K562 (cell line): ENCODE results near the gene FAM241B. TPM values are rescaled to one million over a fixed set of nuclear protein-coding genes. Genes with fewer than 3 reads are reported as not detected.

ENCODE experiments used
- ATAC-seq: fragments of 200-7000 bp; cut with Tn5 transposase; 3 replicates; pipeline ENCODE4 v1.9.1; 2020; ENCODE audit warnings: moderate library complexity
- Bru-seq: library from RNA; stranded (reverse); fragments of 400-500 nt; gene quantifications from one replicate; lab custom pipeline; 2021; lab: Mats Ljungman, UMichigan
- BruChase-seq, 2 experiments: library from RNA; stranded (reverse); fragments of 400-500 nt; gene quantifications; one replicate each; lab custom pipeline; 2021; lab: Mats Ljungman, UMichigan
- BruUV-seq: library from RNA; stranded (reverse); fragments of 400-500 nt; replicated peaks from 2 replicates; lab custom pipeline; 2021; lab: Mats Ljungman, UMichigan
- CTCF ChIA-PET: fragments of 300-600 bp; formaldehyde crosslinking; extraction: SDS; loops from one replicate; lab custom pipeline; 2021; ENCODE audit warnings: low intra/inter-chr PET ratio; lab: Yijun Ruan, JAX
- POLR2A ChIA-PET: fragments of 300-600, 350-650 bp; sonication (Branson Sonifier 250); formaldehyde crosslinking; extraction: SDS; loops from one replicate; lab custom pipeline; 2021; ENCODE audit warnings: antibody characterized with exemption, inconsistent platforms; lab: Yijun Ruan, JAX
- DNase-seq, 4 experiments: peaks; one replicate each; pipeline versions ENCODE4 v3.0.0 to v3.0.0-alpha.2; 2011 to 2018; ENCODE audit warnings: low spot score in 3 of 4, mixed read lengths in 3 of 4; ENCODE audit errors: extremely low read depth in 1 of 4
- FAIRE-seq: peaks from 2 replicates; lab custom pipeline; 2011; peaks lifted over from hg19 to GRCh38; lab: Jason Lieb, UNC
- H2AFZ ChIP-seq: 2 replicates; pipeline ENCODE4 v1.6.0; 2011; ENCODE audit warnings: low read depth, low read length, control low read depth, inconsistent platforms
- H3K27ac ChIP-seq: fragments of 200-600 bp; 3 replicates; pipeline ENCODE4 v1.8.0; 2011; ENCODE audit warnings: low read depth, mild to moderate bottlenecking, control low read depth, inconsistent platforms, low read length, moderate library complexity, mixed read lengths; ENCODE audit errors: extremely low read depth
- H3K27me3 ChIP-seq, 2 experiments: fragments of 300-600 bp in 1 of 2; 2 replicates in 1 of 2; 3 replicates in 1 of 2; pipeline versions ENCODE4 v1.6.0 to v1.8.0; 2011; ENCODE audit warnings: inconsistent platforms in 2 of 2, low read length in 2 of 2, mild to moderate bottlenecking in 1 of 2, mixed read lengths in 1 of 2, moderate library complexity in 1 of 2; ENCODE audit not compliant: control insufficient read depth in 2 of 2, insufficient read depth in 2 of 2
- H3K36me3 ChIP-seq: fragments of 300-600 bp; 3 replicates; pipeline ENCODE4 v1.8.0; 2011; ENCODE audit warnings: mild to moderate bottlenecking, low read length, inconsistent platforms; ENCODE audit not compliant: control insufficient read depth, insufficient read depth
- H3K4me1 ChIP-seq, 2 experiments: fragments of 200-600 bp in 1 of 2; replicated peaks in 1 of 2; 2 replicates in 1 of 2; 3 replicates in 1 of 2; pipeline versions ENCODE4 v1.5.1 to v1.8.0; 2011; ENCODE audit warnings: inconsistent platforms in 2 of 2, low read length in 2 of 2, mild to moderate bottlenecking in 1 of 2, mixed read lengths in 1 of 2, moderate library complexity in 1 of 2; ENCODE audit not compliant: control insufficient read depth in 2 of 2, insufficient read depth in 2 of 2
- H3K4me2 ChIP-seq: 2 replicates; pipeline ENCODE4 v1.6.1; 2011; ENCODE audit warnings: low read length, control low read depth, inconsistent platforms, mixed read lengths; ENCODE audit not compliant: insufficient read depth
- H3K4me3 ChIP-seq: fragments of 200-600 bp; sonication (generic), shearing (Covaris generic); 2 replicates; pipeline ENCODE4 v1.5.1; 2016; ENCODE audit warnings: control low read depth, inconsistent platforms
- H3K79me2 ChIP-seq: fragments of 200-600 bp; 3 replicates; pipeline ENCODE4 v1.8.0; 2011; ENCODE audit warnings: low read length, inconsistent platforms; ENCODE audit not compliant: control insufficient read depth, insufficient read depth
- H3K9ac ChIP-seq, 2 experiments: 2 replicates each; pipeline versions ENCODE4 v1.6.0 to v1.6.1; 2011; ENCODE audit warnings: low read depth in 2 of 2, low read length in 2 of 2, control low read depth in 1 of 2, inconsistent platforms in 1 of 2, mild to moderate bottlenecking in 1 of 2, mixed read lengths in 1 of 2; ENCODE audit not compliant: insufficient read depth in 1 of 2
- H3K9me1 ChIP-seq: one replicate; pipeline ENCODE4 v1.6.0; 2011; ENCODE audit warnings: inconsistent platforms, mild to moderate bottlenecking, low read length, moderate library complexity; ENCODE audit not compliant: control insufficient read depth, insufficient read depth
- H3K9me3 ChIP-seq: replicated peaks from 2 replicates; pipeline ENCODE4 v1.5.1; 2011; ENCODE audit warnings: low read depth, low read length, inconsistent platforms; ENCODE audit not compliant: control insufficient read depth, insufficient read depth
- H4K20me1 ChIP-seq: replicated peaks from 2 replicates; pipeline ENCODE4 v1.6.1; 2011; ENCODE audit warnings: low read length, inconsistent platforms, mixed read lengths; ENCODE audit not compliant: control insufficient read depth, insufficient read depth
- KDM4B ChIP-seq, 2 experiments: fragments of 450-650 bp in 1 of 2; sonication (generic) in 1 of 2; IDR thresholded peaks; 2 replicates each; pipeline ENCODE4 v1.6.1; 2016 to 2017; ENCODE audit warnings: borderline replicate concordance in 2 of 2, antibody characterized with exemption in 1 of 2, low read depth in 1 of 2, mild to moderate bottlenecking in 1 of 2
- MAZ ChIP-seq, 2 experiments: fragments of 450-650 bp in 1 of 2; sonication (generic) in 1 of 2; formaldehyde crosslinking; IDR thresholded peaks in 1 of 2; conservative IDR thresholded peaks in 1 of 2; 2 replicates each; pipeline versions ENCODE4 v1.4.0 to v1.5.0; 2020; ENCODE audit warnings: mild to moderate bottlenecking in 1 of 2, missing genetic modification reagents in 1 of 2
- WGBS: fragments of 100-300 bp; shearing (Covaris generic); methylation state at CpG from one replicate; pipeline ENCODE4 v1.1.6; 2016; ENCODE audit warnings: low coverage, mixed read lengths; ENCODE audit not compliant: insufficient coverage; ENCODE audit errors: missing lambda C conversion rate; 5-methylcytosine and 5-hydroxymethylcytosine counted together
- in situ Hi-C: fragments of 300-500 bp; cut with MboI; formaldehyde crosslinking; loops from 4 replicates; pipeline ENCODE4 v1.15.0; 2018; ENCODE audit warnings: inconsistent platforms, mixed read lengths
- intact Hi-C: fragments of 100-400 bp; cut with micrococcal nuclease; formaldehyde crosslinking; loops from 2 replicates; pipeline ENCODE4 v1.14.2; 2022
- long read RNA-seq, 3 experiments: library from polyadenylated mRNA in 2 of 3; library from RNA in 1 of 3; unstranded in 2 of 3; stranded (forward) in 1 of 3; transcript quantifications; one replicate each; pipeline ENCODE4 v2.0.0, GENCODE V29; 2019 to 2022
- polyA minus RNA-seq, 3 experiments: library from RNA; depleted of rRNA, polyadenylated mRNA; stranded (reverse); fragments of >200 nt; gene quantifications; 2 replicates each; pipeline ENCODE4 v1.2.3, GENCODE V29; 2011
- polyA plus RNA-seq, 8 experiments: library from polyadenylated mRNA; depleted of rRNA in 4 of 8; stranded (reverse) in 5 of 8; unstranded in 3 of 8; fragments of >200 nt; fragmentation: Nextera tagmentation in 2 of 8; fragmentation: Illumina TruSeq in 1 of 8; extraction: Ambion mirVana in 2 of 8; extraction: Trizol in 1 of 8; gene quantifications; 2 replicates each; pipeline versions ENCODE4 v1.2.1 to v1.2.3, GENCODE V29; 2011 to 2014; ENCODE audit warnings: inconsistent platforms in 1 of 8, missing spikeins in 1 of 8
- total RNA-seq, 7 experiments: library from RNA; depleted of rRNA in 6 of 7; stranded (reverse); fragments of >200 nt in 6 of 7; fragmentation: Illumina TruSeq in 2 of 7; extraction: Trizol in 2 of 7; gene quantifications; 2 replicates each; pipeline versions ENCODE4 v1.2.1 to v1.2.3, GENCODE V29; 2011 to 2021; ENCODE audit warnings: low replicate concordance in 1 of 7
- TF ChIP-seq, protein P1 (sequence below), 2 experiments: fragments of 450-650 bp; IDR thresholded peaks; 2 replicates each; pipeline ENCODE4 v1.6.1; 2016; ENCODE audit warnings: mild to moderate bottlenecking in 2 of 2, borderline replicate concordance in 1 of 2, low read depth in 1 of 2, moderate library complexity in 1 of 2

Gene FAM241B, protein sequence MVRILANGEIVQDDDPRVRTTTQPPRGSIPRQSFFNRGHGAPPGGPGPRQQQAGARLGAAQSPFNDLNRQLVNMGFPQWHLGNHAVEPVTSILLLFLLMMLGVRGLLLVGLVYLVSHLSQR
- total RNA-seq (2011; cell fraction: chromatin; rRNA removed; ENCODE audit: low replicate concordance), result 9.7 and 14.8 TPM in 2 replicates
- total RNA-seq (2011; cell fraction: nucleolus; rRNA removed), result 11.3 and 11.4 TPM in 2 replicates
- 12.5 and 13.0 TPM in 2 replicates for total RNA-seq (2011; cell fraction: nucleoplasm; rRNA removed)
- total RNA-seq (2014; rRNA removed), result 2.5 and 3.8 TPM in 2 replicates
- 3.0 TPM in 2 replicates for total RNA-seq (2014; rRNA removed; fragmentation: Illumina TruSeq; extraction: Trizol)
- total RNA-seq (2015; rRNA removed; fragmentation: Illumina TruSeq; extraction: Trizol), result 2.5 and 3.1 TPM in 2 replicates
- total RNA-seq (2021), result 7.3 and 7.8 TPM in 2 replicates
- 10.2 and 11.5 TPM in 2 replicates for polyA plus RNA-seq (2011; rRNA removed)
- polyA plus RNA-seq (2011; cell fraction: cytosol; rRNA removed), result 12.4 and 12.6 TPM in 2 replicates
- 12.2 and 13.2 TPM in 2 replicates for polyA plus RNA-seq (2011; cell fraction: nucleus; rRNA removed)
- polyA plus RNA-seq (2012), result 8.8 and 9.9 TPM in 2 replicates
- 5.6 and 6.3 TPM in 2 replicates for polyA plus RNA-seq (2014; fragmentation: Illumina TruSeq; extraction: Trizol)
- polyA plus RNA-seq (2014; fragmentation: Nextera tagmentation; extraction: Ambion mirVana), result 1 to 10 TPM; 1.9 to 2.3 TPM
- polyA plus RNA-seq (2014; rRNA removed), result 9.5 and 11.1 TPM in 2 replicates
- 4.0 and 5.2 TPM in 2 replicates for polyA minus RNA-seq (2011; rRNA and poly(A)+ RNA removed)
- polyA minus RNA-seq (2011; cell fraction: cytosol; rRNA and poly(A)+ RNA removed), result 2.8 TPM in 1 of 2 replicates, not detected in the other
- polyA minus RNA-seq (2011; cell fraction: nucleus; rRNA and poly(A)+ RNA removed), result 1.5 and 3.9 TPM in 2 replicates
- Bru-seq, nascent RNA, result percentile 72 among the genes with signal in this experiment
- BruChase-seq, experiment 1, labeled RNA remaining after a 2-hour chase, result percentile 52 among the genes with signal in this experiment
- percentile 64 among the genes with signal in this experiment for BruChase-seq, experiment 2, labeled RNA remaining after a 6-hour chase
- long read RNA-seq, experiment 1, transcript FAM241B-201 (4 exons, 1,065 nt), result major isoform, 11 of 24 reads
- long read RNA-seq, experiment 1, partial matches to known transcripts, result 3 of 24 reads
- long read RNA-seq, experiment 1, other reads (novel, unspliced or antisense), result 8 of 24 reads
- long read RNA-seq, experiment 2, partial matches to known transcripts, result 0 of 3 reads
- long read RNA-seq, experiment 2, other reads (novel, unspliced or antisense), result 1 of 3 reads
- long read RNA-seq, experiment 3, transcript FAM241B-201 (4 exons, 1,065 nt), result major isoform, 8 of 12 reads
- long read RNA-seq, experiment 3, partial matches to known transcripts, result 1 of 12 reads
- long read RNA-seq, experiment 3, other reads (novel, unspliced or antisense), result 3 of 12 reads

DNA sequence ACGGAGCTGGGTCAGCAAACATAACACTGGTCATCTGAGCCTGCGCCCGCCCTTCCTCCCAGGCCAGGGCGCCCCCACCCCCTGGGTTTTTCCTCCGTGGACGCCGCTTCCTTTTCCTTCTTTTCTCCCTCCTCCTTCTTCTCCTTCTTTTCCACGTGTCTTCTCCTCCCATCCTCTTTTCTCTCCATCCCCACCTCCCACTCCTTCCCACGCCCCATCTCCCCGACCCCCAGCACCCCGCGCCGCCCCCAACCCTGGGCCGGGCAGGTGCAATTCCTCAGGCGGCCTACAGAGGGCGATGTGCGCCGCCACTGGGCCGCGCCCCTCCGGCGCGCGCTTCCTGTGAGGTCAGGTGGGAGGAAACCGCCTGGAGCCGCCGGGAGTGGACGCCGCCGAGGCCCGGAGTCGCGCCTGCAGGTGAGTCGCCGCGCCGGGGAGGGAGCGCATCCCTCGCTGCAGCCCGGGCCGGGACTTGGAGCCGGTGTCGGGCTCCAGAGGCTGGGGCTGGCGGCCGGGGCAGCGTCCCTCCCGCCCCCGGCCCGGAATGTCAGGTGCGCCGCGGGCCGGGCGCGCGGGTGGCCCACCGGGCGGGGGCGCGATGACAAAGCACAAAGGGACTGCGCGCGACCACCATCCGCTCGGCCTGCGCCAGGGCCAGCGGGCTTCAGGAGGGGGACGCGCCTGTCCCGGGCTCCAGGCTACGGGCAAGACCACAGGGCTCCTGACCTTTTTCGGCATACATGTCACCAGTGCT is at the start of gene FAM241B:
TSS of gene FAM241B (plus strand) at position 351 of the 754 bp plus-strand sequence. CDS start 1,497 bp downstream, outside the sequence.
- Histone ChIP-seq H3K4me1 (peaks cover 4 to 12% of the 10 kb centered on the region in 2 experiments; a peak in 3 of 5 replicates), H2AFZ (peak within 1 kb of the TSS; percentile 84), H4K20me1 (no peaks in the 10 kb centered on the region), H3K4me3 (peak within 1 kb of the TSS; percentile 58), H3K36me3 (peaks cover 3% of the 10 kb centered on the region; the same call in 1 of the 3 replicates), H3K9ac (peak within 1 kb of the TSS; percentile 50 to 89; a peak in 3 of 4 replicates), H3K4me2 (peak within 1 kb of the TSS; percentile 81), H3K9me3 (no peaks in the 10 kb centered on the region), H3K27ac (peak within 1 kb of the TSS; percentile 51; the same call in 1 of the 3 replicates), H3K9me1 (no peaks in the 10 kb centered on the region), H3K27me3 (peaks cover 0 to 4% of the 10 kb centered on the region in 2 experiments; a peak in 2 of 5 replicates), H3K79me2 (no peaks in the 10 kb centered on the region)
- peak; percentile 83 to 96 (median 94) for DNase-seq
- ChIA-PET CTCF (interaction anchor here (0.9 to 1.4 kb wide), 4 partner anchors 8 to 114 kb away, joined by 3 to 7 read pairs (median 5); no protein-coding TSS in a partner anchor), POLR2A (interaction anchor here (1.0 kb wide), 1 partner anchor 11 kb away, joined by 3 read pairs; no protein-coding TSS in a partner anchor)
- FAIRE-seq, result peak; percentile 68
- 10% methylated on average over 35 of the region's 72 CpGs for WGBS
- in situ Hi-C loops (loop anchor here (25.0 kb wide), 1 partner anchor 393 kb away; no protein-coding TSS in a partner anchor), intact Hi-C loops (loop anchor here (10.0 kb wide), 1 partner anchor 395 kb away; no protein-coding TSS in a partner anchor)
- BruUV-seq, result TSS peak; percentile 52
- peak; percentile 98 for ATAC-seq
- TF ChIP-seq KDM4B (IDR thresholded peaks at IDR 0.05; ENCODE audit: borderline replicate concordance in 2 of 2, low read depth in 1 of 2), result no peak
- TF ChIP-seq, protein P1, sequence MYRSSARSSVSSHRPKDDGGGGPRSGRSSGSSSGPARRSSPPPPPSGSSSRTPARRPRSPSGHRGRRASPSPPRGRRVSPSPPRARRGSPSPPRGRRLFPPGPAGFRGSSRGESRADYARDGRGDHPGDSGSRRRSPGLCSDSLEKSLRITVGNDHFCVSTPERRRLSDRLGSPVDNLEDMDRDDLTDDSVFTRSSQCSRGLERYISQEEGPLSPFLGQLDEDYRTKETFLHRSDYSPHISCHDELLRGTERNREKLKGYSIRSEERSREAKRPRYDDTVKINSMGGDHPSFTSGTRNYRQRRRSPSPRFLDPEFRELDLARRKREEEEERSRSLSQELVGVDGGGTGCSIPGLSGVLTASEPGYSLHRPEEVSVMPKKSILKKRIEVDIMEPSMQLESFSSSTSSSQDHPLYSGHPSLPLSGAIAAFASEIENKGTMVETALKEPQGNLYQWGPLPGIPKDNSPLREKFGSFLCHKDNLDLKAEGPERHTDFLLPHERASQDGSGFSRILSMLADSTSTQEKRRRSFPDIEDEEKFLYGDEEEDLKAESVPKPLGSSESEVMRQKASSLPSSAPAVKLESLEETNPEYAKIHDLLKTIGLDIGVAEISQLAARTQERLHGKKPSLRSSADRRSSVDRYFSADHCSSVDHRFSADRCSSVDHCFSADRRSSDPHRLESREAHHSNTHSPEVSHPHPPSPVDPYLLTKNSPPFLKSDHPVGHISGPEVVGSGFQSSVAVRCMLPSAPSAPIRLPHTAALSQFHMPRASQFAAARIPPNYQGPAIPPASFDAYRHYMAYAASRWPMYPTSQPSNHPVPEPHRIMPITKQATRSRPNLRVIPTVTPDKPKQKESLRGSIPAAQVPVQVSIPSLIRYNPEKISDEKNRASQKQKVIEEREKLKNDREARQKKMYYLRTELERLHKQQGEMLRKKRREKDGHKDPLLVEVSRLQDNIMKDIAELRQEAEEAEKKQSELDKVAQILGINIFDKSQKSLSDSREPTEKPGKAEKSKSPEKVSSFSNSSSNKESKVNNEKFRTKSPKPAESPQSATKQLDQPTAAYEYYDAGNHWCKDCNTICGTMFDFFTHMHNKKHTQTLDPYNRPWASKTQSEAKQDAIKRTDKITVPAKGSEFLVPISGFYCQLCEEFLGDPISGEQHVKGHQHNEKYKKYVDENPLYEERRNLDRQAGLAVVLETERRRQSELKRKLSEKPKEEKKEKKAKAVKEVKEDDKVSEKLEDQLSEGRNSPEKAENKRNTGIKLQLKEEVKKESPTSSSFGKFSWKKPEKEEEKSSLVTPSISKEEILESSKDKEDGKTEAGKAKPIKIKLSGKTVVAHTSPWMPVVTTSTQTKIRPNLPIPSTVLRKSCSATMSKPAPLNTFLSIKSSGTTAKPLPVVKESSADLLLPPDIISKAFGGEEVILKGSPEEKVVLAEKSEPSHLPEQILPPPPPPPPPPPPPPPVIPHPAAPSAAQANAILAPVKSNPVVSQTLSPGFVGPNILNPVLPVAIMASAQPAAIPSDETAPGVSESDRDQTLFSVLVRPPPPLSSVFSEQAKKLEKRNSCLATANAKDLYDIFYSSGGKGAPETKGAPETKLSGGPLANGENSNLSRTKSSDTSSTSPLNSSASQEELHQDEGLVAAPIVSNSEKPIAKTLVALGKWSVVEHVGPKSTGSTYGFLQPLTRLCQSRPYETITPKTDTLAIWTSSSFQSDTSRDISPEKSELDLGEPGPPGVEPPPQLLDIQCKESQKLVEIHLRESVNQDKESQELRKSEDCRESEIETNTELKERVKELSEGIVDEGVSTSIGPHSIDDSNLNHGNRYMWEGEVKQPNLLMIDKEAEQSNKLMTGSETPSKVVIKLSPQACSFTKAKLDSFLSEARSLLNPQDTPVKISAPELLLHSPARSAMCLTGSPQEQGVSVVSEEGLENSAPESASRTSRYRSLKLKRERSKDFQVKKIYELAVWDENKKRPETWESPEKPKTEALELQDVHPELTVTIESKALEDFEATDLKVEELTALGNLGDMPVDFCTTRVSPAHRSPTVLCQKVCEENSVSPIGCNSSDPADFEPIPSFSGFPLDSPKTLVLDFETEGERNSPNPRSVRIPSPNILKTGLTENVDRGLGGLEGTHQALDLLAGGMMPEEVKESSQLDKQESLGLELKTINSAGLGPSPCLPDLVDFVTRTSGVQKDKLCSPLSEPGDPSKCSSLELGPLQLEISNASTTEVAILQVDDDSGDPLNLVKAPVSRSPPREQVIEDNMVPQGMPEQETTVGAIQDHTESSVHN (IDR thresholded peaks at IDR 0.05; ENCODE audit: borderline replicate concordance in 1 of 2, low read depth in 1 of 2), result no peak
- peak in 1 of 2 experiments; percentile 81; a peak in 2 of 4 replicates for TF ChIP-seq MAZ (CRISPR knock-in tag; conservative IDR thresholded peaks at IDR 0.05 in 1 of 2, IDR thresholded peaks at IDR 0.05 in 1 of 2)
